ENCODE results near the gene RASSF7.

The RASSF7 gene

GRCh38 chr11:610146-610801 lies 49.5 kb downstream of the RASSF7 start:
- Mint-ChIP-seq H3K4me1 (peaks cover 13% of the 10 kb centered on the region), H3K27ac (no peak overlapping the region), H3K9me3 (no peaks in the 10 kb centered on the region), H3K27me3 (no peaks in the 10 kb centered on the region), H3K4me3 (no peak overlapping the region), H3K36me3 (ENCODE audit: low read depth) (peaks cover 22% of the 10 kb centered on the region)
- ATAC-seq (no peak), DNase-seq (no peak)

- no peak overlapping the region for H3K4me3 Mint-ChIP-seq
- DNase-seq (no peak), ATAC-seq (no peak)
- no peaks in the 10 kb centered on the region for H3K9me3 Mint-ChIP-seq
- peaks cover 20% of the 10 kb centered on the region for H3K4me1 Mint-ChIP-seq
- peaks cover 22% of the 10 kb centered on the region for H3K36me3 Mint-ChIP-seq (ENCODE audit: low read depth)
- H3K27me3 Mint-ChIP-seq: no peaks in the 10 kb centered on the region
- H3K27ac Mint-ChIP-seq: no peak overlapping the region
These were observed 50.5 kb downstream of the RASSF7 start for GRCh38 chr11:611001-611996.

- DNase-seq (no peak), ATAC-seq (no peak)
- no peak overlapping the region for H3K27ac Mint-ChIP-seq
- peaks cover 19% of the 10 kb centered on the region for H3K4me1 Mint-ChIP-seq
- H3K27me3 Mint-ChIP-seq: no peaks in the 10 kb centered on the region
- peaks cover 17% of the 10 kb centered on the region for H3K36me3 Mint-ChIP-seq (ENCODE audit: low read depth)
- H3K9me3 Mint-ChIP-seq: no peaks in the 10 kb centered on the region
- H3K4me3 Mint-ChIP-seq: no peak overlapping the region
These were observed 51.6 kb downstream of the RASSF7 start for GRCh38 chr11:612201-612960.

GRCh38 chr11:612961-613300 lies 52.2 kb downstream of the RASSF7 start:
- no peak overlapping the region for H3K27ac Mint-ChIP-seq
- no peaks in the 10 kb centered on the region for H3K27me3 Mint-ChIP-seq
- H3K4me3 Mint-ChIP-seq: no peak overlapping the region
- ATAC-seq: no peak
- H3K36me3 Mint-ChIP-seq (ENCODE audit: low read depth): peaks cover 17% of the 10 kb centered on the region
- peaks cover 19% of the 10 kb centered on the region for H3K4me1 Mint-ChIP-seq
- H3K9me3 Mint-ChIP-seq: no peaks in the 10 kb centered on the region
- DNase-seq: no peak

DNA sequence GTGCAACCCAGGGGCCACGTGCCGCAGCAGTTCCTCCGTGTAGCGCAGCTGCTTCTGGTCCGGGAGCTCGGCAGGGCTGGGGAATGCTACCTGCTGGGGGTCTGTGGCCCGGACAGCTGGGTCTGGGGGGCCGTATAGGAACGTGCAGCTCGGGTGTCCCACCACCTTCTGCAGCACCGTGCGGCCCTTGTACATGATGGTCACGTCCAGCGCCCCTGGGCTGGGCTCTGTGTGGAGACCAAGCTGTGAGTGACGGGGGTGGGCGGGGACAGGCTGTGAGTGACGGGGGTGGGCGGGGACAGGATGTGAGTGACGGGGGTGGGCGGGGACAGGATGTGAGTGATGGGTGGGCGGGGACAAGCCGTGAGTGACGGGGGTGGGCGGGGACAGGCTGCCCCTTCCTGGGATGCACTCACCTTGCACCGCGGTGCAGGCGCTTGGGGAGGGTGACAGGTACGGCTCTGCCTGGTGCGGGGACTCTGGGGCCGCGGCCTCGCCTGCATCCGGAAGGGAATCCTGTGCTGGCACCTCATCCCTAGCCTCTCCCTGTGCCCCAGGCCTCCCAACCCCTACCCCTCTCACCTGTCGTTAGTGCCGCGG lies 52.7 kb downstream of the RASSF7 start:
- Mint-ChIP-seq H3K9me3 (no peaks in the 10 kb centered on the region), H3K4me1 (peaks cover 19% of the 10 kb centered on the region), H3K4me3 (no peak overlapping the region), H3K27me3 (no peaks in the 10 kb centered on the region), H3K36me3 (ENCODE audit: low read depth) (peaks cover 14% of the 10 kb centered on the region), H3K27ac (no peak overlapping the region)
- DNase-seq: peak; percentile 80
- ATAC-seq: peak; percentile 8
